Rectal smooth muscle tissue (tissue), 1 donor: ENCODE measurements around the gene NLN.
"Not testable (repeated sequence)": the region's sequence is repeated elsewhere in the genome, so short reads cannot be mapped to it uniquely, and the experiment has no call there.

Experiments used
- H3K27ac ChIP-seq: one replicate; pipeline ENCODE4 v1.7.0; 2013; ENCODE audit warnings: low read depth, low read length, inconsistent platforms
- H3K27me3 ChIP-seq: one replicate; pipeline ENCODE4 v1.7.0; 2013; ENCODE audit warnings: low read length; ENCODE audit not compliant: control insufficient read depth, insufficient read depth
- H3K36me3 ChIP-seq: one replicate; pipeline ENCODE4 v1.7.0; 2013; ENCODE audit warnings: low read length; ENCODE audit not compliant: control insufficient read depth, insufficient read depth
- H3K4me1 ChIP-seq: one replicate; pipeline ENCODE4 v1.7.0; 2013; ENCODE audit warnings: low read length; ENCODE audit not compliant: control insufficient read depth, insufficient read depth
- H3K4me3 ChIP-seq: one replicate; pipeline ENCODE4 v1.7.0; 2013; ENCODE audit warnings: low read length
- H3K9ac ChIP-seq: one replicate; pipeline ENCODE4 v1.7.0; 2013; ENCODE audit warnings: low read length

Gene NLN

GRCh38 chr5:65721720-65722574, at the start of gene NLN, which contains the start of gene SGTB:
Gene NLN, plus strand, starts transcription at chr5:65722205. Its CDS starts 169 bp downstream, at chr5:65722374.
Gene SGTB, minus strand, starts transcription at chr5:65722109. Its CDS starts 1,302 bp downstream, at chr5:65720807.
- Histone ChIP-seq H3K36me3 (no peaks in the 10 kb centered on the region), H3K4me3 (peak within 1 kb of the TSS; percentile 89), H3K27me3 (no peaks in the 10 kb centered on the region), H3K4me1 (no peaks in the 10 kb centered on the region), H3K27ac (peak within 1 kb of the TSS; percentile 56), H3K9ac (peak within 1 kb of the TSS; percentile 73)

- H3K27ac ChIP-seq = no peak overlapping the region
- H3K36me3 ChIP-seq = no peaks in the 10 kb centered on the region
- no peaks in the 10 kb centered on the region for H3K27me3 ChIP-seq
- H3K4me1 ChIP-seq = no peaks in the 10 kb centered on the region
- H3K9ac ChIP-seq = no peak overlapping the region
- H3K4me3 ChIP-seq = no peak overlapping the region
Measured at GRCh38 chr5:65672796-65673195, 49.2 kb upstream of the NLN start.

GRCh38 chr5:65674749-65675148, 47.3 kb upstream of the NLN start:
- Histone ChIP-seq H3K4me3 (no peak overlapping the region), H3K4me1 (no peaks in the 10 kb centered on the region), H3K27me3 (no peaks in the 10 kb centered on the region), H3K27ac (no peak overlapping the region), H3K36me3 (no peaks in the 10 kb centered on the region), H3K9ac (no peak overlapping the region)

GRCh38 chr5:65676056-65676455, 45.9 kb upstream of the NLN start:
- not testable (repeated sequence) for H3K27ac ChIP-seq, H3K36me3 ChIP-seq, H3K4me3 ChIP-seq, H3K9ac ChIP-seq, H3K4me1 ChIP-seq, H3K27me3 ChIP-seq

- no peak overlapping the region for H3K27ac ChIP-seq
- no peaks in the 10 kb centered on the region for H3K27me3 ChIP-seq
- no peak overlapping the region for H3K4me3 ChIP-seq
- H3K4me1 ChIP-seq = no peaks in the 10 kb centered on the region
- peaks cover 4% of the 10 kb centered on the region for H3K36me3 ChIP-seq
- H3K9ac ChIP-seq = no peak overlapping the region
Measured at GRCh38 chr5:65682148-65682547, 39.9 kb upstream of the NLN start.

GRCh38 chr5:65693121-65693520, 28.9 kb upstream of the NLN start:
- no peak overlapping the region for H3K4me3 ChIP-seq
- H3K4me1 ChIP-seq = peaks cover 2% of the 10 kb centered on the region
- H3K27ac ChIP-seq = no peak overlapping the region
- H3K36me3 ChIP-seq = no peaks in the 10 kb centered on the region
- H3K27me3 ChIP-seq = no peaks in the 10 kb centered on the region
- H3K9ac ChIP-seq = no peak overlapping the region

GRCh38 chr5:65695162-65695755, 26.7 kb upstream of the NLN start:
- Histone ChIP-seq H3K27me3 (no peaks in the 10 kb centered on the region), H3K9ac (no peak overlapping the region)

GRCh38 chr5:65695896-65696295, 26.1 kb upstream of the NLN start:
- Histone ChIP-seq H3K27me3 (no peaks in the 10 kb centered on the region), H3K4me3 (no peak overlapping the region), H3K36me3 (no peaks in the 10 kb centered on the region), H3K9ac (no peak overlapping the region), H3K4me1 (peaks cover 2% of the 10 kb centered on the region), H3K27ac (no peak overlapping the region)

More at GRCh38 chr5:65695162-65695755, 26.7 kb upstream of the NLN start:
- Histone ChIP-seq H3K4me1 (peaks cover 2% of the 10 kb centered on the region), H3K27ac (no peak overlapping the region), H3K36me3 (no peaks in the 10 kb centered on the region), H3K4me3 (no peak overlapping the region)

- Histone ChIP-seq H3K4me3 (no peak overlapping the region), H3K4me1 (peaks cover 2% of the 10 kb centered on the region), H3K27ac (no peak overlapping the region), H3K27me3 (no peaks in the 10 kb centered on the region), H3K36me3 (no peaks in the 10 kb centered on the region), H3K9ac (no peak overlapping the region)
Measured at GRCh38 chr5:65696892-65697291, 25.1 kb upstream of the NLN start.

GRCh38 chr5:65699338-65699737, 22.7 kb upstream of the NLN start:
- no peaks in the 10 kb centered on the region for H3K27me3 ChIP-seq
- H3K4me3 ChIP-seq = no peak overlapping the region
- no peaks in the 10 kb centered on the region for H3K36me3 ChIP-seq
- no peak overlapping the region for H3K27ac ChIP-seq
- no peak overlapping the region for H3K9ac ChIP-seq
- peaks cover 2% of the 10 kb centered on the region for H3K4me1 ChIP-seq

GRCh38 chr5:65702036-65702435, 20.0 kb upstream of the NLN start:
- no peaks in the 10 kb centered on the region for H3K4me1 ChIP-seq
- no peak overlapping the region for H3K27ac ChIP-seq
- H3K36me3 ChIP-seq = no peaks in the 10 kb centered on the region

GRCh38 chr5:65704621-65705239, 17.3 kb upstream of the NLN start:
- no peaks in the 10 kb centered on the region for H3K27me3 ChIP-seq
- no peak overlapping the region for H3K9ac ChIP-seq
- no peaks in the 10 kb centered on the region for H3K36me3 ChIP-seq
- no peak overlapping the region for H3K27ac ChIP-seq
- no peak overlapping the region for H3K4me3 ChIP-seq
- H3K4me1 ChIP-seq = no peaks in the 10 kb centered on the region

More at GRCh38 chr5:65702036-65702435, 20.0 kb upstream of the NLN start:
- Histone ChIP-seq H3K27me3 (no peaks in the 10 kb centered on the region), H3K4me3 (no peak overlapping the region), H3K9ac (no peak overlapping the region)
